GM13976 (cell line): ENCODE results near the gene NHERF2.
A peak's percentile ranks its signal among the peaks of the same experiment; 100 is the strongest.

Source experiments
- DNase-seq: peaks from one replicate; pipeline ENCODE4 v3.0.0; 2012; ENCODE audit warnings: low spot score
- in situ Hi-C: fragments of 300-500 bp; cut with MboI; formaldehyde crosslinking; loops from one replicate; pipeline ENCODE4 v1.12.0; 2022; ENCODE audit warnings: low sequenced_read_pairs, mixed read lengths, inconsistent platforms; ENCODE audit not compliant: unreplicated experiment
- TF ChIP-seq, protein P1 (sequence below): IDR thresholded peaks from 2 replicates; pipeline ENCODE4 v1.5.1; 2012; ENCODE audit warnings: borderline replicate concordance, mild to moderate bottlenecking; ENCODE audit not compliant: insufficient read depth; ENCODE audit errors: extremely low read depth, missing control alignments, control extremely low read depth

Gene NHERF2

DNA sequence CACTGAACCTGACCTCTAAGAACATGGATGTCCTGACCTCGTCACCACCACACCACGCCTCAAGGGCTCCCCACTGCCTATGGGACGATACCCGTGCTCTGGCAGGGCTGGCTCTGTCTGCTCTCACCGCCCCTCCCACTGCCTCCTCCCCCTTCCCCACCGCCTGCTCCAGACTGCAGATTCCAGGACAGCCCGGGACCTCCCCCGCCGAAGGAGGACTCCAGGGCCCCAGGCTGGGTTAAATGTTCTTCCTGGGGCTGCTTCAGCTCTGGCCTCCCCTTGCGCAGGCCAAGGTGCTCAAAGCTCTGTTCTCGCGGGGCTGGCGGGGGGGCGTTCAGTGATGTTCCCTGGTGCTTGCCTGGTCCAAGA, 4.0 kb upstream of the NHERF2 start:
- in situ Hi-C loops, result loop anchor here (25.0 kb wide), 1 partner anchor 465 kb away; the partner anchor contains the start of gene TBC1D24
- DNase-seq, result peak; percentile 60
- TF ChIP-seq, protein P1, sequence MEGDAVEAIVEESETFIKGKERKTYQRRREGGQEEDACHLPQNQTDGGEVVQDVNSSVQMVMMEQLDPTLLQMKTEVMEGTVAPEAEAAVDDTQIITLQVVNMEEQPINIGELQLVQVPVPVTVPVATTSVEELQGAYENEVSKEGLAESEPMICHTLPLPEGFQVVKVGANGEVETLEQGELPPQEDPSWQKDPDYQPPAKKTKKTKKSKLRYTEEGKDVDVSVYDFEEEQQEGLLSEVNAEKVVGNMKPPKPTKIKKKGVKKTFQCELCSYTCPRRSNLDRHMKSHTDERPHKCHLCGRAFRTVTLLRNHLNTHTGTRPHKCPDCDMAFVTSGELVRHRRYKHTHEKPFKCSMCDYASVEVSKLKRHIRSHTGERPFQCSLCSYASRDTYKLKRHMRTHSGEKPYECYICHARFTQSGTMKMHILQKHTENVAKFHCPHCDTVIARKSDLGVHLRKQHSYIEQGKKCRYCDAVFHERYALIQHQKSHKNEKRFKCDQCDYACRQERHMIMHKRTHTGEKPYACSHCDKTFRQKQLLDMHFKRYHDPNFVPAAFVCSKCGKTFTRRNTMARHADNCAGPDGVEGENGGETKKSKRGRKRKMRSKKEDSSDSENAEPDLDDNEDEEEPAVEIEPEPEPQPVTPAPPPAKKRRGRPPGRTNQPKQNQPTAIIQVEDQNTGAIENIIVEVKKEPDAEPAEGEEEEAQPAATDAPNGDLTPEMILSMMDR, result no peak

DNA sequence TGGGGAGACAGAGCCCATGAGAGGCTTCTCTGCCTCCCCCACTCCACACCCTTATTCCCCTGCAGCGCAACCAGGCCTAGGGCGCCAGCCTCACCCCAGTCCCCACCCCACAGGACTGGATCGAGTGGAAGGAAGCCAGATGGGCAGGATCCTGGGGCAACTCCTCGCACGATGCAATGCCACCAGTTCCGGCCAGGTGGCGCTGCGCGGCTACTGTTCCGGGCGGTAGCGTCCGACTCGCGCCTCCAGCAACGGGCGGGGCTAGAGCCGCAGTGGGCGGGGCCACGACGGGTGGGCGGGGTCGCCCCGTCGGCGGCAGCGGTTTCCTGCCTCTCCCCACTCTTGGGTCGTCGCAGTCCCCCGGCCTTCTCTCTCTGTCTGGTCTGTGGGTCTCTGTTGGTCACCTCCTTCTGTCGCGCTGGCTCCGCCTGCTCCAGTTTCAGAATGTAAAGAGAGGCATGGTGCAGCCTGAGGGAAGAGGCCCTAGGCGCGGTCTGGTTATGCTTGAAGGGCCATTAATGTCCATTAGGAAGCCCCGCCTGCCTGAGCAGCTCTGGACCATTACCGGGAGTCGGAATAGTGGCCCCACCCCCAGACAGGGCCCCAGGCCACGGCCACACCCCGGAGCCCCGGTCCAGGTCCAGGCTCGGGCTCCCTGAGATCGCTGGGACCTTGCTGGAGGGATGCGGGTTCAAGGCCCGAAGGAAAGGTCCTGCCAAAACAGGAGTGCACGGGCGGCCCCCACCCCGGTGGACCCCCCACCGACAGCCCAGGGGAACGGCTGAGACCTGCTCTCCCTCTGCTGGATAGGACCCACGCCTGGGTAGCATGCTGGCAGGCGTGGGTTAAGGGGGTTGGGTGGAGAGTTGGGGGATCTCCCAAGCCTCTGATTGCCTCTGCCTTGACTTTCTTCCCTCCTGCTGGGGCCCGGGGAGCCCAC, 3.3 kb upstream of the NHERF2 start:
- peak; percentile 99 for DNase-seq
- TF ChIP-seq, protein P1, result peak; percentile 95
- in situ Hi-C loops, result loop anchor here (25.0 kb wide), 1 partner anchor 464 kb away; the partner anchor contains the start of gene TBC1D24

DNA sequence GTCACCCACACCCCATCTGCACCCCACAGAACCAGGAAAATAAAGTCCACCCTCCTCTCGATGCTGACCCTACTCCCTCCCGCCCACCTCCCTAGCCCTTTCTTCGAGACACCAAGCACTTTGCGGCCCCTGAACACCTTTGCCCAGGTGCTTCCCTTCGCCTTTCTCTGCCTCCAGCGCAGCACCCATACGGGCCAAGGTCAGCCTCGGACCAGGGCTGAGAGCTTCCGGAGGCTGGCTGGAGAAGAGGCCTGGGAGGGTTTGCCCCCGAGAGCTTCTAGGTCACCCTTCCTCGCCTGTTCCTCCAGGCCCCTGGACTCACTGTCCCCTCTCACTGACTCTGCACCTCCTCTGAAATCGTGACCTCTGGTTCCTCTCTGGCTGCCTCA, 2.7 kb upstream of the NHERF2 start:
- no peak for DNase-seq
- TF ChIP-seq, protein P1, result no peak
- in situ Hi-C loops, result loop anchor here (25.0 kb wide), 1 partner anchor 463 kb away; the partner anchor contains the start of gene TBC1D24

DNA sequence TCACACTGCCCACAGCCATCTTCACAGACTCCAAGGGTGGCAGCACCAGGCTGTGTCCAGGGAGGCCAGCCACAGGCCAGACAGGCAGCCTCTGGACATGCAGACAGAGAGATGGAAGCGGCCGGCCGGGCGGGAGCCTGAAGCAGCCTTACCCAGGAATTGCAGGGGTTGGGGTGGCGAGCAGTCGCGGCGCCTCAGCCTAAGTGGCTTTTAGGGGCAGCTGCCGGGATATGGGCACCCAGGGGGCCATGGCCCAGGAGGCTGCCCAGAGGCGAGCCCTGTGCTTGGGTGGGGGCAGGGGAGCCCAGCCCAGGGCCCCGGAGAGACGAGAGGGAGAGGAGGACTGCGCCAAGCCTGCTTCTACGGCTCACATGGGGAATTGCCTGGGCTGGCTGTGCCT, 1.5 kb upstream of the NHERF2 start:
- TF ChIP-seq, protein P1, result no peak
- DNase-seq, result no peak
- in situ Hi-C loops, result no loop called here

DNA sequence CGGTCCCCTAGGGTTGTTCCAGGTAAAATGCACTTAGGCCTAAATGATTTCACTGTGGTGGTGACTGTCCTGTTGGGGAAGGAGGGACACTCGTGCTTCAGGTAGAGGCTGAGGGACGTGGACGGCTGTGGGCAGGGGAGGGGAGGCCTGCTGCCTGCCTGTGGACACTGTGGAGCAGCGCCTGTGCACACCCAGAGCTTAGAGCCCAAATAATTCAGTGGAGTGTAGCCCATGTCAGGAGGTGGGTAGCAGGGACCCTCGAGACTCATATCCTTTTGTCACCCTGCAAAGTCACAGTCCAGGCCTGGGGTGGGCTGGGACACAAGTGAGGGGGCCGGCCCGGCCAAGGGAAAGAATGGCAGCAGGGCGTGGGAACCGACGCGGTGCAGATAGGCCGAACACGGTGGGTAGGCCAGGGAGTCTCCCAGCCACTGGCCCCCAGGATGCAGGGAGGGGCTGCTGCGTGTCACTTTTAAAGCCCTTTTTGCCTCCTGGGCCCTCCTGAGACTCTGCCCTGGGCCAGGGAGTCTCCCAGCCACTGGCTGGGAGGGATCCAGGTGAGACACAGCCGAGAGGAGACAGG, 733 bp upstream of the NHERF2 start:
- DNase-seq, result no peak
- TF ChIP-seq, protein P1, result no peak
- in situ Hi-C loops, result no loop called here

DNA sequence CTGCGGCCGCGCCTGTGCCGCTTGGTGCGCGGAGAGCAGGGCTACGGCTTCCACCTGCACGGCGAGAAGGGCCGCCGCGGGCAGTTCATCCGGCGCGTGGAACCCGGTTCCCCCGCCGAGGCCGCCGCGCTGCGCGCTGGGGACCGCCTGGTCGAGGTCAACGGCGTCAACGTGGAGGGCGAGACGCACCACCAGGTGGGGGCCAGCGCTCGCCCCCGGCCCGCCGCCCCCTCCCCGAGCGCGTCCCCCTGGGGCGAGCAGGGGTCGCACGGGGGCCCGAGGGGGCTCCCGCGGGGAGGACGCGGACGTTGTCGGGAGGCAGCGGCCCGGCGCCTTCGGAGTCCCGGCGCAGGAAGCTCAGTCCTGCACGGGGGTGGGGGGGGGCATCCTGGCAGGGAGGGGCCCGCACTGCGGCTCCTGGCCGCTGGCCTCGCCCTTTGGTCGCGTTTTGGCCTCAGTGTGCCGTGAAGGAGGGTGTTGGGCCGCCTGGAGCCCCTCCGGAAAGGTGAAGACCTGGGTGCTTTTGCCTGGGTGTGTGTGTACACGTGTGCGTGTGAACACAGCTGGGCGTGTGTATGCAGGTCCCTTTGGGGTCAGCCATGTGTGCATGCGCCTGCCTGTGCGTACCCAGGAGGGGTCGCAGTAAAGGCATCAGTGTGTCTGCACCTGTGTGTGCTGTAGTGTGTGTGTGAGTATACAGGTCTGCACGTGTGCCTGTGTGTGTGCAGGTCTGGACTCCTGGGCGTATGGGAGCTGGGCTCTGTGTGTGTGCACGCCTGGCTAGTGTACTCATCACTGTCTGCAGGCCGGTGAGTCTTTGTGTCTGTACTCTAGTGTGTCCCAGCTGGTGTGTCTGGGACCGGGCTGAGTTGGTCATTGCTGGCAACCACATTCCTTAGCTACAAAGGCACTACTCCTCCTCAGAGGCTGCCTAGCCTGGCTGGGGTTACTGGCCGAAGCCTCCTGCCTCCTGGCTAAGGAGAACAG, 615 bp downstream of the NHERF2 start:
- DNase-seq, result no peak
- in situ Hi-C loops, result no loop called here
- TF ChIP-seq, protein P1, result no peak
